GM12878 (cell line): ENCODE data around the gene FBXL15. TPM values are rescaled to one million over a fixed set of nuclear protein-coding genes. Genes with fewer than 3 reads are reported as not detected.

Experiments
- ATAC-seq: fragments of 200-7000 bp; cut with Tn5 transposase; 3 replicates; pipeline ENCODE4 v1.9.1; 2020; ENCODE audit warnings: mild to moderate bottlenecking, moderate library complexity
- BruUV-seq: library from RNA; stranded (reverse); fragments of 400-500 nt; replicated peaks from 2 replicates; lab custom pipeline; 2021; lab: Mats Ljungman, UMichigan
- CTCF ChIA-PET: fragments of 300-600 bp; sonication (Branson Sonifier 250); formaldehyde crosslinking; extraction: SDS; loops from one replicate; lab custom pipeline; 2021; ENCODE audit warnings: inconsistent platforms; lab: Yijun Ruan, JAX
- POLR2A ChIA-PET: fragments of 350-600 bp; formaldehyde crosslinking; extraction: SDS; loops from one replicate; lab custom pipeline; 2021; ENCODE audit warnings: inconsistent platforms; lab: Charles Lee
- RAD21 ChIA-PET: fragments of 300-600 bp; sonication (Branson Sonifier 250); formaldehyde crosslinking; loops from one replicate; lab custom pipeline; 2023; ENCODE audit warnings: antibody characterized with exemption; ENCODE audit not compliant: unreplicated experiment; lab: Charles Lee
- SMC1A ChIA-PET: fragments of 300-600 bp; sonication (Branson Sonifier 250); formaldehyde crosslinking; loops from one replicate; lab custom pipeline; 2023; ENCODE audit not compliant: unreplicated experiment, uncharacterized antibody; lab: Charles Lee
- DNase-seq: peaks from one replicate; pipeline ENCODE4 v3.0.0-alpha.2; 2011; ENCODE audit warnings: low read depth, low spot score
- FAIRE-seq: peaks from 3 replicates; lab custom pipeline; 2011; peaks lifted over from hg19 to GRCh38; lab: Jason Lieb, UNC
- H2AFZ ChIP-seq: 2 replicates; pipeline ENCODE4 v1.6.0; 2011; ENCODE audit warnings: low read depth, low read length, control low read depth; ENCODE audit not compliant: control insufficient read depth
- H3K27ac ChIP-seq: 2 replicates; pipeline ENCODE4 v1.5.1; 2011; ENCODE audit warnings: control low read depth; ENCODE audit not compliant: control insufficient read depth, insufficient read depth
- H3K27me3 ChIP-seq, 2 experiments: replicated peaks in 1 of 2; 2 replicates each; pipeline versions ENCODE4 v1.6.0 to v1.6.1; 2011; ENCODE audit warnings: low read length in 1 of 2; ENCODE audit not compliant: control insufficient read depth in 2 of 2, insufficient read depth in 2 of 2
- H3K36me3 ChIP-seq, 2 experiments: 2 replicates each; pipeline ENCODE4 v1.5.1; 2011; ENCODE audit warnings: low read length in 1 of 2; ENCODE audit not compliant: control insufficient read depth in 2 of 2, insufficient read depth in 2 of 2
- H3K4me1 ChIP-seq: 2 replicates; pipeline ENCODE4 v1.6.1; 2011; ENCODE audit warnings: mild to moderate bottlenecking, low read length, moderate library complexity, mixed read lengths; ENCODE audit not compliant: control insufficient read depth, insufficient read depth
- H3K4me2 ChIP-seq: 2 replicates; pipeline ENCODE4 v1.6.0; 2011; ENCODE audit warnings: control low read depth; ENCODE audit not compliant: control insufficient read depth, insufficient read depth
- H3K4me3 ChIP-seq: fragments of 200-600 bp; sonication (generic); 2 replicates; pipeline ENCODE4 v1.5.1; 2016
- H3K79me2 ChIP-seq: 2 replicates; pipeline ENCODE4 v1.6.0; 2011; ENCODE audit warnings: low read length; ENCODE audit not compliant: control insufficient read depth, insufficient read depth
- H3K9ac ChIP-seq: 2 replicates; pipeline ENCODE4 v1.8.0; 2011; ENCODE audit warnings: low read length, control low read depth, mixed read lengths; ENCODE audit not compliant: control insufficient read depth, insufficient read depth
- H3K9me3 ChIP-seq: replicated peaks from 3 replicates; pipeline ENCODE4 v1.5.1; 2011; ENCODE audit warnings: mild to moderate bottlenecking, low read length; ENCODE audit not compliant: control insufficient read depth, insufficient read depth
- H4K20me1 ChIP-seq: 2 replicates; pipeline ENCODE4 v1.6.0; 2011; ENCODE audit not compliant: control insufficient read depth, insufficient read depth
- ATF2 ChIP-seq: IDR thresholded peaks from 2 replicates; pipeline ENCODE4 v1.6.1; 2012; ENCODE audit warnings: low read length, inconsistent platforms
- HDAC6 ChIP-seq: fragments of 200-600 bp; sonication (generic); IDR thresholded peaks from one replicate; pipeline ENCODE4 v1.8.0; 2017; ENCODE audit warnings: antibody characterized with exemption; ENCODE audit not compliant: unreplicated experiment
- HDGF ChIP-seq: fragments of 450-650 bp; IDR thresholded peaks from 2 replicates; pipeline ENCODE4 v1.6.1; 2016; ENCODE audit warnings: antibody characterized with exemption
- IKZF2 ChIP-seq, 2 experiments: fragments of 450-650 bp; IDR thresholded peaks; 2 replicates each; pipeline ENCODE4 v1.6.1; 2017; ENCODE audit warnings: mild to moderate bottlenecking in 2 of 2, moderate library complexity in 2 of 2
- PML ChIP-seq: IDR thresholded peaks from 2 replicates; pipeline ENCODE4 v1.6.1; 2012; ENCODE audit warnings: low read length, inconsistent platforms
- POLR2AphosphoS5 ChIP-seq: IDR thresholded peaks from 2 replicates; pipeline ENCODE4 v1.6.1; 2011; ENCODE audit warnings: mild to moderate bottlenecking, low read length, inconsistent platforms
- TARDBP ChIP-seq: IDR thresholded peaks from 2 replicates; pipeline ENCODE4 v1.6.1; 2016; ENCODE audit warnings: borderline replicate concordance
- ZNF622 ChIP-seq: fragments of 450-650 bp; IDR thresholded peaks from 2 replicates; pipeline ENCODE4 v1.6.1; 2017; ENCODE audit warnings: mild to moderate bottlenecking, inconsistent platforms
- ZZZ3 ChIP-seq: IDR thresholded peaks from 2 replicates; pipeline ENCODE4 v1.6.1; 2011; ENCODE audit warnings: low read depth; ENCODE audit not compliant: control insufficient read depth, insufficient read length
- WGBS: methylation state at CpG from one replicate; pipeline ENCODE4 v1.1.6; 2016; ENCODE audit warnings: low lambda C conversion rate; ENCODE audit not compliant: insufficient replicate concordance, insufficient coverage; ENCODE audit errors: missing lambda C conversion rate; 5-methylcytosine and 5-hydroxymethylcytosine counted together
- in situ Hi-C: fragments of 300-500 bp; cut with MboI; formaldehyde crosslinking; loops from 9 replicates; pipeline ENCODE4 v1.14.3; 2018; ENCODE audit warnings: mixed read lengths
- intact Hi-C: fragments of 100-400 bp; cut with micrococcal nuclease; formaldehyde crosslinking; loops from one replicate; pipeline ENCODE4 v1.14.2; 2022; ENCODE audit not compliant: unreplicated experiment
- polyA plus RNA-seq, 11 experiments: library from polyadenylated mRNA; depleted of rRNA in 4 of 11; unstranded in 6 of 11; stranded (reverse) in 5 of 11; fragments of >200 nt; fragmentation: Nextera tagmentation in 4 of 11; fragmentation: Illumina TruSeq in 1 of 11; extraction: Ambion mirVana in 4 of 11; extraction: Trizol in 1 of 11; gene quantifications; 1 replicate in 1 of 11; 2 replicates in 10 of 11; pipeline versions ENCODE4 v1.2.1 to v1.2.3, GENCODE V29; 2011 to 2016; ENCODE audit warnings: inconsistent platforms in 2 of 11, missing spikeins in 2 of 11, low read depth in 1 of 11
- total RNA-seq, 4 experiments: library from RNA; depleted of rRNA in 3 of 4; stranded (reverse); fragments of >200 nt in 3 of 4; fragmentation: Illumina TruSeq in 1 of 4; extraction: Trizol in 1 of 4; gene quantifications; 2 replicates each; pipeline versions ENCODE4 v1.2.1 to v1.2.3, GENCODE V29; 2013 to 2021

The FBXL15 gene
- total and polyA plus RNA-seq, 10 of the 15 experiments (the other 5 are each of a cell fraction or from before 2014, with no cell fraction given) = 0.13 to 21.3 (median 7.9) TPM

GRCh38 chr10:102381983-102382382 lies 38.7 kb upstream of the FBXL15 start:
- Histone ChIP-seq H3K36me3 (peaks cover 11 to 19% of the 10 kb centered on the region in 2 experiments), H3K27me3 (no peaks in the 10 kb centered on the region), H3K9ac (no peak overlapping the region), H3K4me3 (no peak overlapping the region), H3K79me2 (no peaks in the 10 kb centered on the region), H3K4me1 (peaks cover 13% of the 10 kb centered on the region), H3K4me2 (no peak overlapping the region), H3K9me3 (no peaks in the 10 kb centered on the region), H3K27ac (no peak overlapping the region), H2AFZ (no peak overlapping the region), H4K20me1 (no peaks in the 10 kb centered on the region)
- DNase-seq = no peak
- CTCF ChIA-PET = interaction anchor here (0.8 to 2.3 kb wide), 4 partner anchors 12 to 152 kb away, joined by 3 to 12 read pairs (median 4); no protein-coding TSS in a partner anchor
- TF ChIP-seq ATF2 = no peak
- no peak for TF ChIP-seq HDGF
- no peak for TF ChIP-seq IKZF2 (IDR thresholded peaks at IDR 0.05)
- TF ChIP-seq ZZZ3 = no peak
- no peak for TF ChIP-seq ZNF622
- TF ChIP-seq POLR2AphosphoS5 = no peak
- WGBS = 98% methylated on average over 9 of the region's 9 CpGs
- ATAC-seq = no peak
- POLR2A ChIA-PET = no interaction called here
- no TSS peak for BruUV-seq
- no peak for FAIRE-seq
- intact Hi-C loops = no loop called here
- RAD21 ChIA-PET = interaction anchor here (1.4 to 1.6 kb wide), 2 partner anchors 13 to 152 kb away, joined by 3 to 6 read pairs; no protein-coding TSS in a partner anchor
- SMC1A ChIA-PET = interaction anchor here (1.1 kb wide), 1 partner anchor 152 kb away, joined by 3 read pairs; no protein-coding TSS in a partner anchor
- in situ Hi-C loops = no loop called here

- TF ChIP-seq TARDBP (no peak), HDAC6 (no peak), PML (no peak)
- no peaks in the 10 kb centered on the region for H4K20me1 ChIP-seq
- FAIRE-seq = no peak
- ATAC-seq = no peak
- H3K27ac ChIP-seq = no peak overlapping the region
- peaks cover 13% of the 10 kb centered on the region for H3K4me1 ChIP-seq
- SMC1A ChIA-PET = interaction anchor here (0.7 kb wide), 1 partner anchor 12 kb away, joined by 3 read pairs; no protein-coding TSS in a partner anchor
- H3K4me3 ChIP-seq = no peak overlapping the region
- H3K9me3 ChIP-seq = no peaks in the 10 kb centered on the region
- no peak overlapping the region for H3K4me2 ChIP-seq
- POLR2A ChIA-PET = no interaction called here
- H3K27me3 ChIP-seq = no peaks in the 10 kb centered on the region
- no peak overlapping the region for H2AFZ ChIP-seq
- intact Hi-C loops = no loop called here
- in situ Hi-C loops = no loop called here
- peaks cover 11 to 19% of the 10 kb centered on the region in 2 experiments for H3K36me3 ChIP-seq
- 92% methylated on average over 7 of the region's 8 CpGs for WGBS
- RAD21 ChIA-PET = no interaction called here
- BruUV-seq = no TSS peak
- H3K9ac ChIP-seq = no peak overlapping the region
- no peaks in the 10 kb centered on the region for H3K79me2 ChIP-seq
- DNase-seq = no peak
- CTCF ChIA-PET = interaction anchor here (2.3 to 4.3 kb wide), 2 partner anchors 14 to 31 kb away, joined by 12 to 52 read pairs; partner anchors contain the start of gene NFKB2
These were observed 37.8 kb upstream of the FBXL15 start for GRCh38 chr10:102382871-102383270.
